A549 (cell line): ENCODE measurements around the gene ITGA8. TPM values are rescaled to one million over a fixed set of nuclear protein-coding genes. Genes with fewer than 3 reads are reported as not detected.
A peak's percentile ranks its signal among the peaks of the same experiment; 100 is the strongest.

Experiments
- ATAC-seq, 2 experiments: fragments of 200-7000 bp in 1 of 2; fragments of >200 bp in 1 of 2; cut with Nextera tagmentation in 1 of 2; cut with Tn5 transposase in 1 of 2; 3 replicates each; pipeline versions ENCODE4 v1.8.0 to v1.9.1; 2018 to 2020; ENCODE audit warnings: mild to moderate bottlenecking in 1 of 2, moderate library complexity in 1 of 2
- CTCF ChIA-PET: fragments of 300-600 bp; sonication (Branson Sonifier 250); formaldehyde crosslinking; extraction: SDS; loops from one replicate; lab custom pipeline; 2021; ENCODE audit warnings: antibody characterized with exemption, inconsistent platforms; lab: Yijun Ruan, JAX
- POLR2A ChIA-PET: fragments of 350-600 bp; formaldehyde crosslinking; extraction: SDS; loops from one replicate; lab custom pipeline; 2021; ENCODE audit warnings: antibody characterized with exemption, inconsistent platforms; lab: Yijun Ruan, JAX
- DNase-seq, 2 experiments: peaks; one replicate each; pipeline versions ENCODE4 v3.0.0 to v3.0.0-alpha.2; 2011 to 2016; ENCODE audit warnings: low read depth in 1 of 2, low spot score in 1 of 2
- FAIRE-seq: peaks from 2 replicates; lab custom pipeline; 2011; peaks lifted over from hg19 to GRCh38; lab: Jason Lieb, UNC
- H3K27ac ChIP-seq, 2 experiments: fragments of >200 bp; sonication (Bioruptor Twin); formaldehyde crosslinking; 3 replicates each; pipeline ENCODE4 v1.5.1; 2016 to 2017
- H3K4me1 ChIP-seq: fragments of >200 bp; sonication (Bioruptor Twin); formaldehyde crosslinking; 3 replicates; pipeline ENCODE4 v1.6.1; 2016
- H3K4me2 ChIP-seq: fragments of >200 bp; sonication (Bioruptor Twin); formaldehyde crosslinking; 3 replicates; pipeline ENCODE4 v1.6.1; 2016
- H3K4me3 ChIP-seq: fragments of >200 bp; sonication (Bioruptor Twin); formaldehyde crosslinking; 3 replicates; pipeline ENCODE4 v1.5.1; 2016
- H3K9me3 ChIP-seq: fragments of >200 bp; sonication (Bioruptor Twin); formaldehyde crosslinking; 3 replicates; pipeline ENCODE4 v1.6.1; 2016
- E2F6 ChIP-seq: IDR thresholded peaks from 2 replicates; pipeline ENCODE4 v1.6.1; 2012; ENCODE audit warnings: low read depth, borderline replicate concordance
- EHF ChIP-seq: fragments of 250-450 bp; sonication (Bioruptor Pico); IDR thresholded peaks from 2 replicates; pipeline ENCODE4 v1.5.0; 2020; ENCODE audit warnings: mild to moderate bottlenecking
- EP300 ChIP-seq, 2 experiments: fragments of >200 bp; sonication (Bioruptor Twin); formaldehyde crosslinking; IDR thresholded peaks; 2 replicates in 1 of 2; 3 replicates in 1 of 2; pipeline ENCODE4 v1.6.1; 2016 to 2017
- FOSL2 ChIP-seq, 2 experiments: fragments of 450-650 bp in 1 of 2; fragments of >200 bp in 1 of 2; sonication (Bioruptor Twin) in 1 of 2; formaldehyde crosslinking; IDR thresholded peaks; 2 replicates each; pipeline versions ENCODE4 v1.5.0 to v1.6.1; 2016 to 2020; ENCODE audit warnings: mild to moderate bottlenecking in 1 of 2, moderate library complexity in 1 of 2
- FOXS1 ChIP-seq: fragments of 250-450 bp; sonication (Bioruptor Pico); IDR thresholded peaks from 2 replicates; pipeline ENCODE4 v1.5.0; 2020; ENCODE audit warnings: mild to moderate bottlenecking, moderate library complexity
- HDAC2 ChIP-seq: fragments of 200-600 bp; sonication (generic); IDR thresholded peaks from 2 replicates; pipeline ENCODE4 v1.6.1; 2016
- HMGXB4 ChIP-seq: fragments of 250-450 bp; sonication (Bioruptor Pico); IDR thresholded peaks from 2 replicates; pipeline ENCODE4 v1.5.0; 2021; ENCODE audit warnings: mild to moderate bottlenecking, moderate library complexity, borderline replicate concordance
- HOXB5 ChIP-seq: fragments of 250-450 bp; sonication (Bioruptor Pico); IDR thresholded peaks from 2 replicates; pipeline ENCODE4 v1.5.0; 2020; ENCODE audit warnings: mild to moderate bottlenecking, moderate library complexity
- JUNB ChIP-seq: fragments of >200 bp; sonication (Bioruptor Twin); formaldehyde crosslinking; IDR thresholded peaks from 2 replicates; pipeline ENCODE4 v1.6.1; 2016
- MAFK ChIP-seq: fragments of 450-650 bp; IDR thresholded peaks from 2 replicates; pipeline ENCODE4 v1.6.1; 2014; ENCODE audit not compliant: partially characterized antibody
- MAX ChIP-seq: IDR thresholded peaks from 2 replicates; pipeline ENCODE4 v1.6.1; 2012
- MAZ ChIP-seq: fragments of 150-350 bp; IDR thresholded peaks from 2 replicates; pipeline ENCODE4 v1.6.1; 2014; ENCODE audit warnings: antibody characterized with exemption, low read depth, low read length, borderline replicate concordance
- NFE2L2 ChIP-seq: fragments of 150-350 bp; conservative IDR thresholded peaks from 2 replicates; pipeline ENCODE4 v1.6.1; 2014; ENCODE audit warnings: low read length
- NR3C1 ChIP-seq: fragments of >200 bp; sonication (Bioruptor Twin); formaldehyde crosslinking; IDR thresholded peaks from 3 replicates; pipeline ENCODE4 v1.6.1; 2017
- POLR2AphosphoS2 ChIP-seq: conservative IDR thresholded peaks from 2 replicates; pipeline ENCODE4 v1.6.1; 2012; ENCODE audit warnings: low read length, improper control_type of control experiment, inconsistent platforms
- RARB ChIP-seq: fragments of 250-450 bp; sonication (Bioruptor Pico); IDR thresholded peaks from 2 replicates; pipeline ENCODE4 v1.8.0; 2021; ENCODE audit warnings: mild to moderate bottlenecking, moderate library complexity
- RNF2 ChIP-seq: fragments of 200-600 bp; sonication (generic); IDR thresholded peaks from 2 replicates; pipeline ENCODE4 v1.6.1; 2016; ENCODE audit warnings: low read depth, mild to moderate bottlenecking, antibody characterized with exemption, moderate library complexity, borderline replicate concordance
- TP53 ChIP-seq: fragments of 250-450 bp; sonication (Bioruptor Pico); IDR thresholded peaks from 2 replicates; pipeline ENCODE4 v1.5.0; 2021; ENCODE audit warnings: mild to moderate bottlenecking, moderate library complexity
- WGBS: methylation state at CpG from one replicate; pipeline ENCODE4 v1.1.6; 2017; ENCODE audit errors: missing lambda C conversion rate; 5-methylcytosine and 5-hydroxymethylcytosine counted together
- polyA plus RNA-seq, 4 experiments: library from polyadenylated mRNA; depleted of rRNA in 3 of 4; stranded (reverse); fragments of >200 nt; fragmentation: RNase III in 1 of 4; extraction: RNeasy Plus Mini Kit Qiagen cat#74134 plus additional on column Dnase treatment in 1 of 4; gene quantifications; 2 replicates in 3 of 4; 3 replicates in 1 of 4; pipeline ENCODE4 v1.2.3, GENCODE V29; 2011 to 2017
- TF ChIP-seq, protein P1 (sequence below): fragments of 150-350 bp; IDR thresholded peaks from 2 replicates; pipeline ENCODE4 v1.6.1; 2014; ENCODE audit warnings: low read depth, mild to moderate bottlenecking, low read length
- TF ChIP-seq, protein P2 (sequence below): fragments of >200 bp; sonication (Bioruptor Twin); formaldehyde crosslinking; IDR thresholded peaks from 3 replicates; pipeline ENCODE4 v1.6.1; 2016

The ITGA8 gene
- polyA plus RNA-seq, 2 of the 4 experiments (the other 2 are of a cell fraction) = 0.12 TPM; not detected in 1

- FAIRE-seq = no peak
- Histone ChIP-seq H3K4me1 (no peaks in the 10 kb centered on the region), H3K27ac (no peak overlapping the region), H3K4me2 (no peak overlapping the region), H3K9me3 (no peaks in the 10 kb centered on the region), H3K4me3 (no peak overlapping the region)
- DNase-seq = no peak
- TF ChIP-seq POLR2AphosphoS2 (no peak), FOXS1 (CRISPR knock-in tag) (no peak), MAFK (no peak), NFE2L2 (no peak), RNF2 (no peak), TP53 (CRISPR knock-in tag) (no peak)
- TF ChIP-seq, protein P1, sequence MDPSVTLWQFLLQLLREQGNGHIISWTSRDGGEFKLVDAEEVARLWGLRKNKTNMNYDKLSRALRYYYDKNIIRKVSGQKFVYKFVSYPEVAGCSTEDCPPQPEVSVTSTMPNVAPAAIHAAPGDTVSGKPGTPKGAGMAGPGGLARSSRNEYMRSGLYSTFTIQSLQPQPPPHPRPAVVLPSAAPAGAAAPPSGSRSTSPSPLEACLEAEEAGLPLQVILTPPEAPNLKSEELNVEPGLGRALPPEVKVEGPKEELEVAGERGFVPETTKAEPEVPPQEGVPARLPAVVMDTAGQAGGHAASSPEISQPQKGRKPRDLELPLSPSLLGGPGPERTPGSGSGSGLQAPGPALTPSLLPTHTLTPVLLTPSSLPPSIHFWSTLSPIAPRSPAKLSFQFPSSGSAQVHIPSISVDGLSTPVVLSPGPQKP = no peak
- ATAC-seq = no peak
- CTCF ChIA-PET = no interaction called here
- POLR2A ChIA-PET = no interaction called here
- WGBS = 0% methylated on average over 1 of the region's 1 CpG
These were observed 14.4 kb downstream of the ITGA8 start for GRCh38 chr10:15705298-15705697.

DNA sequence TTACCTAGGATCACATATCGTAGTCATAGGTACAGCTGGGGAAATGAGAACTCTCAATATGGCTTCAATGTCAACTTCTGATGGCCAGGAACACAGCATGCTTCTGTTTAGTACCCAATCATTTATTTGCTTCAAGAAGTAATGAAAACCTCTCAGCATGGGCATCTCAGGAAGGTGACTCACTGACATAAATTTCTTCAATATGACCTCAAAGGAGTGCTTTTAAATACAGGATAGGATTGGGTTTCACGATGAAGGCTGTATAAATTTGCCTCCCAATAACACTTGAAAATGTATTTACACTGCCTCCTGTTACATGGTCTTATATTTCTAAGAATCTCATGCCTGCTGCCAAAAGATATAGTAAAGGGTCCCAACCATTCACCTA lies 15.1 kb downstream of the ITGA8 start:
- H3K4me2 ChIP-seq = no peak overlapping the region
- POLR2A ChIA-PET = no interaction called here

GRCh38 chr10:15703944-15704580 lies 15.7 kb downstream of the ITGA8 start:
- Histone ChIP-seq H3K9me3 (no peaks in the 10 kb centered on the region), H3K27ac (no peak overlapping the region), H3K4me2 (no peak overlapping the region), H3K4me1 (no peaks in the 10 kb centered on the region), H3K4me3 (no peak overlapping the region)
- no peak for FAIRE-seq
- TF ChIP-seq FOSL2 (IDR thresholded peaks at IDR 0.05) (no peak), FOSL2 (CRISPR knock-in tag; IDR thresholded peaks at IDR 0.05) (peak; percentile 32; the same call in 1 of the 2 replicates), MAZ (no peak), HOXB5 (CRISPR knock-in tag) (no peak), MAFK (peak; percentile 73)
- CTCF ChIA-PET = no interaction called here
- no peak for DNase-seq
- WGBS = 12% methylated on average over 4 of the region's 4 CpGs
- no peak for ATAC-seq
- POLR2A ChIA-PET = no interaction called here

More for the DNA sequence above, 15.1 kb downstream of the ITGA8 start:
- H3K4me1 ChIP-seq = no peaks in the 10 kb centered on the region
- H3K9me3 ChIP-seq = no peaks in the 10 kb centered on the region
- FAIRE-seq = no peak
- TF ChIP-seq EHF (CRISPR knock-in tag) = no peak
- TF ChIP-seq, protein P2, sequence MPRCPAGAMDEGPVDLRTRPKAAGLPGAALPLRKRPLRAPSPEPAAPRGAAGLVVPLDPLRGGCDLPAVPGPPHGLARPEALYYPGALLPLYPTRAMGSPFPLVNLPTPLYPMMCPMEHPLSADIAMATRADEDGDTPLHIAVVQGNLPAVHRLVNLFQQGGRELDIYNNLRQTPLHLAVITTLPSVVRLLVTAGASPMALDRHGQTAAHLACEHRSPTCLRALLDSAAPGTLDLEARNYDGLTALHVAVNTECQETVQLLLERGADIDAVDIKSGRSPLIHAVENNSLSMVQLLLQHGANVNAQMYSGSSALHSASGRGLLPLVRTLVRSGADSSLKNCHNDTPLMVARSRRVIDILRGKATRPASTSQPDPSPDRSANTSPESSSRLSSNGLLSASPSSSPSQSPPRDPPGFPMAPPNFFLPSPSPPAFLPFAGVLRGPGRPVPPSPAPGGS = no peak
- TF ChIP-seq RARB (CRISPR knock-in tag) = no peak
- no peak for TF ChIP-seq E2F6
- no peak for TF ChIP-seq MAX
- TF ChIP-seq NR3C1 = no peak
- TF ChIP-seq JUNB = no peak
- no peak for TF ChIP-seq HMGXB4 (CRISPR knock-in tag)
- no peak for TF ChIP-seq HDAC2
- no peak for TF ChIP-seq EP300 (IDR thresholded peaks at IDR 0.05)
- 5% methylated on average over 2 of the region's 2 CpGs for WGBS
- CTCF ChIA-PET = no interaction called here
- no peak for DNase-seq
- H3K27ac ChIP-seq = no peak overlapping the region
- H3K4me3 ChIP-seq = no peak overlapping the region
- ATAC-seq = no peak
